Uterus (tissue), 2 donors: ENCODE data around the gene LIMCH1.

ENCODE experiments used
- POLR2A ChIP-seq, 2 donors: fragments of 450-650 bp; IDR thresholded peaks; one replicate each; pipeline ENCODE4 v1.6.1; 2016; ENCODE audit warnings: antibody characterized with exemption in 2 of 2, mild to moderate bottlenecking in 1 of 2, moderate library complexity in 1 of 2
- TF ChIP-seq, protein P1 (sequence below), 4 experiments: fragments of 200-600 bp in 2 of 4; fragments of 450-650 bp in 2 of 4; sonication (generic) in 2 of 4; IDR thresholded peaks; one replicate each; pipeline ENCODE4 v1.5.1; 2016 to 2019; ENCODE audit warnings: antibody characterized with exemption in 4 of 4, mild to moderate bottlenecking in 2 of 4, moderate library complexity in 1 of 4

DNA sequence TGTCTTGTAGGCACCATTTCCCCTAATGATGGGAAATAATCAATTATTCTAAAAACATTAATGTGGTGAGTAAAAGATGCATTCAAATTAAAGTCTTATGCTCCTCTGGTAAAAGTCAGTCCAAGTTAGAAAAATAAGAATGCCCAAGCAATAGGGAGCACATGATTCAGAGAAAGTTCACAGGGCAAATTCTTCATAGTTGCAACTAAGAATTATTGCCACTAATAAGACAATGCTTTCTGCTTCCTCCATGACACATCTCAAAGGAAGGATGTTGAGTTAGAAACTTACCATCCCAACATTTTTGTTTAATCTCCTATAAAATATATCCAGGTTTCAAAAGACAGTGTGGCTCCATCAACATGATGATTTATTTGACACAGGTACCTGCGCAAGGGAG lies 184.2 kb downstream of the LIMCH1 start:
- TF ChIP-seq POLR2A (IDR thresholded peaks at IDR 0.05) = no peak
- TF ChIP-seq, protein P1, sequence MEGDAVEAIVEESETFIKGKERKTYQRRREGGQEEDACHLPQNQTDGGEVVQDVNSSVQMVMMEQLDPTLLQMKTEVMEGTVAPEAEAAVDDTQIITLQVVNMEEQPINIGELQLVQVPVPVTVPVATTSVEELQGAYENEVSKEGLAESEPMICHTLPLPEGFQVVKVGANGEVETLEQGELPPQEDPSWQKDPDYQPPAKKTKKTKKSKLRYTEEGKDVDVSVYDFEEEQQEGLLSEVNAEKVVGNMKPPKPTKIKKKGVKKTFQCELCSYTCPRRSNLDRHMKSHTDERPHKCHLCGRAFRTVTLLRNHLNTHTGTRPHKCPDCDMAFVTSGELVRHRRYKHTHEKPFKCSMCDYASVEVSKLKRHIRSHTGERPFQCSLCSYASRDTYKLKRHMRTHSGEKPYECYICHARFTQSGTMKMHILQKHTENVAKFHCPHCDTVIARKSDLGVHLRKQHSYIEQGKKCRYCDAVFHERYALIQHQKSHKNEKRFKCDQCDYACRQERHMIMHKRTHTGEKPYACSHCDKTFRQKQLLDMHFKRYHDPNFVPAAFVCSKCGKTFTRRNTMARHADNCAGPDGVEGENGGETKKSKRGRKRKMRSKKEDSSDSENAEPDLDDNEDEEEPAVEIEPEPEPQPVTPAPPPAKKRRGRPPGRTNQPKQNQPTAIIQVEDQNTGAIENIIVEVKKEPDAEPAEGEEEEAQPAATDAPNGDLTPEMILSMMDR (IDR thresholded peaks at IDR 0.05) = no peak
